Neuronal stem cell (in vitro differentiated cells): ENCODE measurements around the gene BZW2.

Source experiments
- DNase-seq: peaks from one replicate; pipeline ENCODE4 v3.0.0-alpha.2; 2013; ENCODE audit warnings: low spot score
- H2AFZ ChIP-seq: one replicate; pipeline ENCODE4 v1.6.1; 2013; ENCODE audit warnings: mild to moderate bottlenecking, low read length, inconsistent platforms
- H2AK5ac ChIP-seq: 2 replicates; pipeline ENCODE4 v1.6.1; 2013; ENCODE audit warnings: low read depth, mild to moderate bottlenecking, inconsistent platforms, low read length, moderate library complexity, mixed read lengths
- H2BK120ac ChIP-seq: 2 replicates; pipeline ENCODE4 v1.6.1; 2013; ENCODE audit warnings: low read depth, mild to moderate bottlenecking, inconsistent platforms, low read length, moderate library complexity, mixed read lengths
- H2BK12ac ChIP-seq: one replicate; pipeline ENCODE4 v1.6.1; 2013; ENCODE audit warnings: low read length, inconsistent platforms
- H2BK15ac ChIP-seq: 2 replicates; pipeline ENCODE4 v1.6.1; 2013; ENCODE audit warnings: mild to moderate bottlenecking, low read length, inconsistent platforms, mixed read lengths
- H2BK5ac ChIP-seq: one replicate; pipeline ENCODE4 v1.6.1; 2013; ENCODE audit warnings: inconsistent platforms, mild to moderate bottlenecking, low read length, moderate library complexity
- H3K14ac ChIP-seq: one replicate; pipeline ENCODE4 v1.6.1; 2013; ENCODE audit warnings: low read length, inconsistent platforms
- H3K18ac ChIP-seq: 2 replicates; pipeline ENCODE4 v1.6.1; 2013; ENCODE audit warnings: low read length, inconsistent platforms
- H3K23ac ChIP-seq: 2 replicates; pipeline ENCODE4 v1.6.1; 2013; ENCODE audit warnings: low read depth, mild to moderate bottlenecking, mixed read lengths, low read length, inconsistent platforms; ENCODE audit not compliant: poor library complexity
- H3K27ac ChIP-seq: replicated peaks from 3 replicates; pipeline ENCODE4 v1.5.1; 2013; ENCODE audit warnings: low read length, inconsistent platforms
- H3K27me3 ChIP-seq, 3 experiments: 2 replicates each; pipeline ENCODE4 v1.6.1; 2013; ENCODE audit warnings: low read length in 3 of 3, mild to moderate bottlenecking in 2 of 3, inconsistent platforms in 1 of 3, low read depth in 1 of 3, mixed read lengths in 1 of 3, moderate library complexity in 1 of 3; ENCODE audit not compliant: control insufficient read depth in 3 of 3, insufficient read depth in 3 of 3
- H3K36me3 ChIP-seq, 2 donors: replicated peaks in 1 of 2; 2 replicates each; pipeline ENCODE4 v1.6.1; 2013; ENCODE audit warnings: low read length in 2 of 2; ENCODE audit not compliant: control insufficient read depth in 2 of 2, insufficient read depth in 2 of 2
- H3K4ac ChIP-seq: 2 replicates; pipeline ENCODE4 v1.6.1; 2013; ENCODE audit warnings: inconsistent platforms, mild to moderate bottlenecking, low read length, moderate library complexity
- H3K4me1 ChIP-seq, 2 donors: 1 replicate in 1 of 2; 2 replicates in 1 of 2; pipeline ENCODE4 v1.6.1; 2013; ENCODE audit warnings: low read length in 2 of 2, low read depth in 1 of 2; ENCODE audit not compliant: control insufficient read depth in 2 of 2, insufficient read depth in 1 of 2
- H3K4me2 ChIP-seq: one replicate; pipeline ENCODE4 v1.6.1; 2013; ENCODE audit warnings: mild to moderate bottlenecking, low read length, inconsistent platforms; ENCODE audit not compliant: insufficient read depth, poor library complexity, severe bottlenecking
- H3K4me3 ChIP-seq, 2 donors: 2 replicates each; pipeline ENCODE4 v1.5.1; 2013; ENCODE audit warnings: low read length in 2 of 2, mild to moderate bottlenecking in 2 of 2, inconsistent platforms in 1 of 2, moderate library complexity in 1 of 2
- H3K79me1 ChIP-seq: one replicate; pipeline ENCODE4 v1.6.1; 2013; ENCODE audit warnings: low read depth, mild to moderate bottlenecking, inconsistent platforms, low read length, moderate library complexity
- H3K9ac ChIP-seq: one replicate; pipeline ENCODE4 v1.6.1; 2013; ENCODE audit warnings: mild to moderate bottlenecking, low read depth, low read length, inconsistent platforms; ENCODE audit not compliant: poor library complexity
- H3K9me3 ChIP-seq, 2 donors: replicated peaks in 1 of 2; 2 replicates each; pipeline versions ENCODE3 to v1.6.1; 2013; ENCODE audit warnings: low read length in 2 of 2, mild to moderate bottlenecking in 2 of 2, inconsistent platforms in 1 of 2, low read depth in 1 of 2, mixed read lengths in 1 of 2, moderate library complexity in 1 of 2; ENCODE audit not compliant: control insufficient read depth in 2 of 2, insufficient read depth in 1 of 2
- H4K8ac ChIP-seq: one replicate; pipeline ENCODE4 v1.6.1; 2013; ENCODE audit warnings: low read depth, mild to moderate bottlenecking, inconsistent platforms, low read length, moderate library complexity
- H4K91ac ChIP-seq: one replicate; pipeline ENCODE4 v1.6.1; 2013; ENCODE audit warnings: low read length, low read depth, mild to moderate bottlenecking, inconsistent platforms; ENCODE audit not compliant: poor library complexity
- WGBS, 2 donors: extraction: QIAGEN DNeasy Blood & Tissue Kit; methylation state at CpG; one replicate each; pipeline ENCODE4 v1.1.7; 2013; ENCODE audit warnings: missing lambda C conversion rate in 2 of 2, mixed read lengths in 1 of 2; ENCODE audit not compliant: insufficient read length in 2 of 2, insufficient replicate concordance in 1 of 2; ENCODE audit errors: extremely low coverage in 2 of 2; 5-methylcytosine and 5-hydroxymethylcytosine counted together

BZW2 gene

DNA sequence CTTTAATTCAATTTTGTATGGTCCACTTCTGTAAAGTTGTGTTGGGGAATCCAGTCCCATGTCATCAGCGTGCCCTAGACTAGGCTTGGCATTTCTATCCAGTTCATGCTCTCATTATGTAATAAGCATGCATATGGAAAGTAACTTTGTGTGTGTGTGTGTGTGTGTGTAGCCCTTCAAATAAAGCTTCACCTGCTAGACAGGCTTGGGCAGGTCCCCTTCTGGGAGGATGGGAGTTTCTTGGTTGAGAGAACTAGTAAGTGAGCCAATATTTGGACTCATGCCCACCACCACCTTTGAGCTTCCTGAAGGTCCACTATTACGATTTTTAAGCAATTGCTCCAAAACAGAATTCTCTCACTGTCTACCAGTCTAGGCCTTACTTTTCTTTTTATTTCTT lies 6.9 kb downstream of the BZW2 start:
- no peak overlapping the region for H3K9ac ChIP-seq
- peaks cover 2% of the 10 kb centered on the region for H3K79me1 ChIP-seq
- H3K4me1 ChIP-seq = peaks cover 10 to 16% of the 10 kb centered on the region in 2 donors
- H3K18ac ChIP-seq = no peak overlapping the region
- no peak overlapping the region for H3K27ac ChIP-seq
- H3K14ac ChIP-seq = no peak overlapping the region
- H2BK15ac ChIP-seq = no peak overlapping the region
- no peaks in the 10 kb centered on the region for H3K9me3 ChIP-seq
- no peak overlapping the region for H4K91ac ChIP-seq
- H2BK5ac ChIP-seq = no peak overlapping the region
- H3K36me3 ChIP-seq = peaks cover 0 to 10% of the 10 kb centered on the region in 2 donors
- no peak overlapping the region for H4K8ac ChIP-seq
- H3K4ac ChIP-seq = no peak overlapping the region
- no CpG with 5 or more reads among the region's 2 CpGs for WGBS, 2 donors
- no peak overlapping the region for H3K4me3 ChIP-seq
- no peak overlapping the region for H2BK12ac ChIP-seq
- H3K23ac ChIP-seq = no peak overlapping the region
- no peak overlapping the region for H2AFZ ChIP-seq
- H2BK120ac ChIP-seq = no peak overlapping the region
- no peak overlapping the region for H3K4me2 ChIP-seq
- H3K27me3 ChIP-seq = no peaks in the 10 kb centered on the region
- H2AK5ac ChIP-seq = no peak overlapping the region
- no peak for DNase-seq

DNA sequence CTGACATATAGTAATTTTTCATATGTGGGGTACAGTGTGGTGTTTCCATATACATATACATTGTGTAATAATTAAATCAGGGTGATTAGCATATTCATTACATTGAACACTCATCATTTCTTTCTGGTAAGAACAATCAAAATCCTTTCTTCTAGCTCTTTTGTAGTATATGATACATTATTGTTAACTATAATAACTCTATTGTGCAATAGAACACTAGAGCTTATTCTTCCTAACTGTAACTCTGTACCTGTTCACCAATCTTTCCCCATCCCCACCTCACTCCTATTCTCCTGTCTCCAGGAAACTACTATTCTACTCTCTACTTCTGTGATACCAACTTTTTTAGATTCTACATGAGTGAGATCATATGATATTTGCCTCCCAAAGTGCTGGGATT lies 9.4 kb downstream of the BZW2 start:
- Histone ChIP-seq H3K23ac (no peak overlapping the region), H3K79me1 (peaks cover 2% of the 10 kb centered on the region), H2BK12ac (no peak overlapping the region), H3K4me3 (no peak overlapping the region), H3K9me3 (no peaks in the 10 kb centered on the region), H2AFZ (no peak overlapping the region), H4K8ac (no peak overlapping the region), H3K27ac (no peak overlapping the region), H3K18ac (no peak overlapping the region), H2BK15ac (no peak overlapping the region), H2BK120ac (no peak overlapping the region), H4K91ac (no peak overlapping the region), H3K4me2 (no peak overlapping the region), H3K36me3 (peaks cover 0 to 7% of the 10 kb centered on the region in 2 donors), H2BK5ac (no peak overlapping the region), H3K4ac (no peak overlapping the region), H3K27me3 (no peaks in the 10 kb centered on the region), H3K9ac (no peak overlapping the region), H3K4me1 (peaks cover 5 to 6% of the 10 kb centered on the region in 2 donors), H2AK5ac (no peak overlapping the region), H3K14ac (no peak overlapping the region)
- no peak for DNase-seq

DNA sequence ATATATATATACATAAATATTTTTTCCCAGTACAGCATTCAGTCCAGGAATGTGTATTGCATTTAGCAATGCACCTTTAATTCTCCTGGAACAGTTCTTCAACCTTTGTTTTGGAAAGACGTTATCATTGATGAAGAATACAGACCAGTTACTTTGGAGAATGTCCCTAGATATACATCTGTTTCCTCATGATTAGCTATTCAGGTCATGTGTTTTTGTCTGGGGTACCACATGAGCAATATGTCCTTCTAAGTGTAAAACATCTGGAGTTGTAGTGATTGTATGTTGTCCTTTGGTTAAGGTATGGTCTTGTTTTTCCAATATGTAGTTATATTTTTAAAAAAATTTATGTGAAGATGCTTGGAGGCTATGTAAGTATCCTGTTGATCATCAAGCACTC lies 10.2 kb downstream of the BZW2 start:
- Histone ChIP-seq H2BK120ac (no peak overlapping the region), H3K9me3 (no peaks in the 10 kb centered on the region), H3K4me2 (no peak overlapping the region), H3K27me3 (no peaks in the 10 kb centered on the region), H3K4me3 (no peak overlapping the region), H2BK12ac (no peak overlapping the region), H3K4me1 (peaks cover 5 to 6% of the 10 kb centered on the region in 2 donors), H2AFZ (no peak overlapping the region), H3K18ac (no peak overlapping the region), H3K9ac (no peak overlapping the region), H3K27ac (no peak overlapping the region), H4K91ac (no peak overlapping the region), H2BK5ac (no peak overlapping the region), H3K4ac (no peak overlapping the region), H2AK5ac (no peak overlapping the region), H4K8ac (no peak overlapping the region), H3K79me1 (peaks cover 2% of the 10 kb centered on the region), H3K36me3 (peaks cover 0 to 7% of the 10 kb centered on the region in 2 donors), H3K14ac (no peak overlapping the region), H2BK15ac (no peak overlapping the region), H3K23ac (no peak overlapping the region)
- no CpG with 5 or more reads among the region's 1 CpG for WGBS, 2 donors
- no peak for DNase-seq

DNA sequence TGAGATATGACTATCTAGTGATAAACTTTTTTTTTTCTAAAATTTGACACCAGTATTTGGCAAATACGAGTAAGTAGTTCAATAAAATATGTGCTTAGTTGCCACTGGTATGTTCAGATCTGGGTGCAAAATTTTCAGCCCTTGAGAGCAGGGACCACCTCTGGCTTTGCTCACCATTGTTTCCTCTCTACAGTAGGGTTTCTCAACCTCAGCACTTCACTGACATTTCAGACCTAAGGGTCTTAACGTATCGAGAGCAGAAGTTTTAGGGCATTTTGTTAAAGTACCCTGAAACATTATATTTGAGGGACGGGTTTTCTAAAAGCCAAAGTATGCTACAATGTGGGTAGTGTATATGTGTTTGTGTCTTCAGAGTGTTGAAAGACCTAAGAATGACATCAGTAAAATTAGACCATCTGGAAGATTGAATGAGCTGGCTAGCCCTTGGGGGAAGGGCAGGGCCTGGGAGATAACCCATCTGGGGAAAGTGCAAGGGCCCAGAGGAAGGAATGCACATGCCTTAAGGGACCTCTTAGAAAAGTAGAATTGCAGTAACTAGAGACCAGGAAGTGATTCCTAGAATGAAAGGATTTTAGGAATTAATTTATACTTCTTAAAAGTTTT lies 11.8 kb downstream of the BZW2 start:
- peak overlapping the region; percentile 37 for H3K27ac ChIP-seq
- WGBS, 2 donors = no CpG with 5 or more reads among the region's 4 CpGs
- DNase-seq = no peak

More for the DNA sequence above, 11.8 kb downstream of the BZW2 start:
- Histone ChIP-seq H3K14ac (no peak overlapping the region), H3K4me3 (no peak overlapping the region), H2BK5ac (no peak overlapping the region), H3K4me1 (peaks cover 5 to 8% of the 10 kb centered on the region in 2 donors), H3K36me3 (peaks cover 0 to 7% of the 10 kb centered on the region in 2 donors), H4K91ac (no peak overlapping the region), H3K9me3 (no peaks in the 10 kb centered on the region), H3K9ac (no peak overlapping the region), H3K27me3 (no peaks in the 10 kb centered on the region), H2BK15ac (no peak overlapping the region), H4K8ac (no peak overlapping the region), H2BK120ac (no peak overlapping the region), H3K79me1 (peaks cover 1% of the 10 kb centered on the region), H3K4ac (no peak overlapping the region), H2AK5ac (no peak overlapping the region), H3K4me2 (no peak overlapping the region), H2BK12ac (no peak overlapping the region), H2AFZ (no peak overlapping the region), H3K23ac (no peak overlapping the region), H3K18ac (no peak overlapping the region)
